GM21423 (cell line): ENCODE measurements around the gene SNW1.
"Not testable (repeated sequence)": the region's sequence is repeated elsewhere in the genome, so short reads cannot be mapped to it uniquely, and the experiment has no call there.

Source experiments
- ATAC-seq: cut with Tn5 transposase; IDR thresholded peaks from one replicate; pipeline ENCODE4 v1.9.1; 2021; ENCODE audit warnings: mild to moderate bottlenecking, moderate library complexity; ENCODE audit not compliant: unreplicated experiment

Gene SNW1

GRCh38 chr14:77752266-77752665 is 8.7 kb downstream of the SNW1 start:
- ATAC-seq, result no peak

- not testable (repeated sequence) for ATAC-seq
These were observed 13.5 kb downstream of the SNW1 start for GRCh38 chr14:77747425-77747824.

GRCh38 chr14:77746064-77746702 is 14.8 kb downstream of the SNW1 start:
- ATAC-seq, result no peak

- no peak for ATAC-seq
These were observed 19.5 kb downstream of the SNW1 start for GRCh38 chr14:77741438-77741837.

GRCh38 chr14:77738559-77739250 is 22.3 kb downstream of the SNW1 start:
- ATAC-seq, result no peak

- no peak for ATAC-seq
These were observed 29.9 kb downstream of the SNW1 start for GRCh38 chr14:77730976-77731497.

- ATAC-seq, result no peak
These were observed 38.7 kb downstream of the SNW1 start for GRCh38 chr14:77722301-77722700.

- no peak for ATAC-seq
These were observed 39.5 kb downstream of the SNW1 start for GRCh38 chr14:77721437-77721836.

- ATAC-seq, result no peak
These were observed 43.2 kb downstream of the SNW1 start for GRCh38 chr14:77717608-77718305.

GRCh38 chr14:77714926-77715325 is 46.0 kb downstream of the SNW1 start:
- no peak for ATAC-seq

GRCh38 chr14:77710364-77710763 is 50.6 kb downstream of the SNW1 start:
- ATAC-seq, result no peak

GRCh38 chr14:77709412-77709811 is 51.5 kb downstream of the SNW1 start:
- ATAC-seq, result no peak

- no peak for ATAC-seq
These were observed 52.2 kb downstream of the SNW1 start for GRCh38 chr14:77708749-77709148.

GRCh38 chr14:77707724-77708408 is 53.1 kb downstream of the SNW1 start, which contains the start of the genes ALKBH1 and SLIRP:
Gene ALKBH1, minus strand, starts transcription at chr14:77708023. Its CDS starts 19 bp downstream, at chr14:77708004.
Gene SLIRP, plus strand, starts transcription at chr14:77708103. Its CDS starts 9 bp downstream, at chr14:77708112.
- peak; percentile 97 for ATAC-seq

GRCh38 chr14:77707355-77707723 is 53.6 kb downstream of the SNW1 start:
- ATAC-seq, result peak; percentile 22

GRCh38 chr14:77691259-77691658 is 69.7 kb downstream of the SNW1 start:
- no peak for ATAC-seq

- no peak for ATAC-seq
These were observed 78.8 kb downstream of the SNW1 start for GRCh38 chr14:77682158-77682553.

- ATAC-seq, result no peak
These were observed 79.5 kb downstream of the SNW1 start for GRCh38 chr14:77681196-77682157.

- no peak for ATAC-seq
These were observed 86.0 kb downstream of the SNW1 start for GRCh38 chr14:77674931-77675330.

GRCh38 chr14:77673193-77673592 is 87.8 kb downstream of the SNW1 start:
- ATAC-seq, result no peak
